GM12892 (cell line): ENCODE results near the gene ARID2. TPM values are rescaled to one million over a fixed set of nuclear protein-coding genes. Genes with fewer than 3 reads are reported as not detected.

ENCODE experiments used
- DNase-seq: peaks from one replicate; pipeline ENCODE4 v3.0.0; 2011; ENCODE audit not compliant: insufficient read length
- FAIRE-seq: peaks from 2 replicates; lab custom pipeline; 2011; peaks lifted over from hg19 to GRCh38; lab: Jason Lieb, UNC
- POLR2A ChIP-seq: IDR thresholded peaks from 2 replicates; pipeline ENCODE4 v1.6.1; 2011; ENCODE audit warnings: low read depth, low read length, control low read depth
- POLR2AphosphoS5 ChIP-seq: IDR thresholded peaks from 2 replicates; pipeline ENCODE4 v1.6.1; 2011; ENCODE audit warnings: low read depth, low read length, control low read depth
- TAF1 ChIP-seq: IDR thresholded peaks from 2 replicates; pipeline ENCODE4 v1.6.1; 2011; ENCODE audit warnings: low read depth, mild to moderate bottlenecking, control low read depth, low read length, borderline replicate concordance
- polyA plus RNA-seq: library from polyadenylated mRNA; unstranded; fragments of >200 nt; gene quantifications from one replicate; pipeline ENCODE4 v1.2.1, GENCODE V29; 2012; ENCODE audit warnings: missing spikeins, inconsistent platforms; ENCODE audit not compliant: missing spikeins

The ARID2 gene
- polyA plus RNA-seq = 9.9 TPM

- DNase-seq = peak; percentile 29
- no peak for FAIRE-seq
- TF ChIP-seq POLR2A (no peak), POLR2AphosphoS5 (no peak), TAF1 (no peak; the same call in 1 of the 2 replicates)
Observed at GRCh38 chr12:45729233-45730083, at the start of gene ARID2. TSS of gene ARID2 (plus strand) at chr12:45729706. CDS start at chr12:45729837, 131 bp downstream.

GRCh38 chr12:45680362-45680761 is 49.1 kb upstream of the ARID2 start:
- no peak for FAIRE-seq

GRCh38 chr12:45681465-45681864 is 48.0 kb upstream of the ARID2 start:
- no peak for FAIRE-seq
- TF ChIP-seq TAF1 (no peak), POLR2AphosphoS5 (no peak), POLR2A (no peak)
- DNase-seq = no peak

More at GRCh38 chr12:45680362-45680761, 49.1 kb upstream of the ARID2 start:
- TF ChIP-seq POLR2A = no peak
- no peak for TF ChIP-seq POLR2AphosphoS5
- no peak for TF ChIP-seq TAF1
- DNase-seq = no peak

GRCh38 chr12:45685680-45686079 is 43.8 kb upstream of the ARID2 start:
- no peak for FAIRE-seq
- no peak for TF ChIP-seq POLR2AphosphoS5
- no peak for TF ChIP-seq TAF1
- TF ChIP-seq POLR2A = no peak
- no peak for DNase-seq

GRCh38 chr12:45687081-45688015 is 42.2 kb upstream of the ARID2 start:
- FAIRE-seq (no peak), DNase-seq (no peak)
- TF ChIP-seq POLR2AphosphoS5 = no peak
- TF ChIP-seq POLR2A = no peak
- TF ChIP-seq TAF1 = no peak

GRCh38 chr12:45688183-45688582 is 41.3 kb upstream of the ARID2 start:
- no peak for DNase-seq
- TF ChIP-seq TAF1 = no peak
- TF ChIP-seq POLR2AphosphoS5 = no peak
- no peak for TF ChIP-seq POLR2A
- no peak for FAIRE-seq

GRCh38 chr12:45695035-45695434 is 34.5 kb upstream of the ARID2 start:
- FAIRE-seq = no peak
- DNase-seq = no peak
- no peak for TF ChIP-seq TAF1
- TF ChIP-seq POLR2AphosphoS5 = no peak

GRCh38 chr12:45695606-45696005 is 33.9 kb upstream of the ARID2 start:
- FAIRE-seq (no peak), DNase-seq (no peak)
- TF ChIP-seq POLR2A (no peak), TAF1 (no peak), POLR2AphosphoS5 (no peak)

GRCh38 chr12:45696049-45696448 is 33.5 kb upstream of the ARID2 start:
- FAIRE-seq = no peak
- TF ChIP-seq TAF1 = no peak
- TF ChIP-seq POLR2AphosphoS5 = no peak
- no peak for DNase-seq

- TF ChIP-seq TAF1 (no peak), POLR2AphosphoS5 (no peak), POLR2A (no peak)
- DNase-seq = no peak
- FAIRE-seq = no peak
Observed at GRCh38 chr12:45697371-45697770, 32.1 kb upstream of the ARID2 start.

GRCh38 chr12:45701296-45701695 is 28.2 kb upstream of the ARID2 start:
- TF ChIP-seq TAF1 = no peak
- TF ChIP-seq POLR2AphosphoS5 = no peak
- no peak for TF ChIP-seq POLR2A
- DNase-seq (no peak), FAIRE-seq (no peak)

- TF ChIP-seq TAF1 (no peak), POLR2AphosphoS5 (no peak), POLR2A (no peak)
- FAIRE-seq (no peak), DNase-seq (no peak)
Observed at GRCh38 chr12:45703942-45704341, 25.6 kb upstream of the ARID2 start.
